ENCODE data around the gene COL18A1. TPM values are rescaled to one million over a fixed set of nuclear protein-coding genes. Genes with fewer than 3 reads are reported as not detected.

COL18A1 gene
- polyA plus RNA-seq, 3 donors: 0.80 to 4.1 (median 1.1) TPM

GRCh38 chr21:45534636-45535331 lies 129.8 kb downstream of the COL18A1 start:
- peaks cover 48 to 58% of the 10 kb centered on the region in 2 donors for H3K4me1 ChIP-seq (ENCODE audit: control insufficient read depth in 1 of 2, insufficient read depth in 2 of 2, low read length in 2 of 2)
- TF ChIP-seq CTCF (IDR thresholded peaks at IDR 0.05): no peak
- peaks cover 62% of the 10 kb centered on the region for H3K4me1 Mint-ChIP-seq
- H3K36me3 Mint-ChIP-seq: peaks cover 25 to 47% of the 10 kb centered on the region in 2 donors
- peak overlapping the region; percentile 63 to 88 for H3K4me3 Mint-ChIP-seq
- peaks cover 31 to 34% of the 10 kb centered on the region in 2 donors for H3K36me3 ChIP-seq (replicated peaks in 1 of 2; ENCODE audit: control insufficient read depth in 1 of 2, insufficient read depth in 2 of 2, low read length in 2 of 2)
- no peaks in the 10 kb centered on the region for H3K27me3 ChIP-seq (ENCODE audit: control insufficient read depth in 2 of 2, insufficient read depth in 2 of 2, low read length in 2 of 2)
- H2AFZ ChIP-seq (ENCODE audit: insufficient read depth, low read depth, low read length, poor library complexity, severe bottlenecking): no peak overlapping the region
- H3K79me2 ChIP-seq (ENCODE audit: insufficient read depth, low read length): peaks cover 74% of the 10 kb centered on the region
- H3K27ac ChIP-seq (ENCODE audit: low read depth in 1 of 2, low read length in 2 of 2): peak overlapping the region; percentile 94
- peaks cover 0 to 6% (median 0%) of the 10 kb centered on the region in 7 donors for H3K9me3 Mint-ChIP-seq
- peak overlapping the region; percentile 62 for H3K4me2 ChIP-seq (replicated peaks; ENCODE audit: extremely low read depth, low read length, poor library complexity, severe bottlenecking)
- intact Hi-C loops (cut with micrococcal nuclease): no loop called here
- H3K9me3 ChIP-seq (replicated peaks in 1 of 2; ENCODE audit: control insufficient read depth in 1 of 2, insufficient read depth in 1 of 2, low read length in 2 of 2): no peaks in the 10 kb centered on the region
- H3K4me3 ChIP-seq (replicated peaks in 1 of 3; ENCODE audit: low read depth in 2 of 3, low read length in 3 of 3): peak overlapping the region in 2 of 3 experiments; percentile 31 to 60
- H3K9ac ChIP-seq (ENCODE audit: insufficient read depth, low read length, poor library complexity, severe bottlenecking): peak overlapping the region; percentile 70
- H3K27me3 Mint-ChIP-seq (ENCODE audit: low read depth in 3 of 3): peaks cover 0 to 1% (median 0%) of the 10 kb centered on the region in 3 donors
- no peak for DNase-seq
- 68% methylated on average over 24 of the region's 28 CpGs for WGBS (ENCODE audit: insufficient coverage)
- H4K20me1 ChIP-seq (ENCODE audit: insufficient read depth, low read length): peaks cover 2% of the 10 kb centered on the region
- H3K27ac Mint-ChIP-seq: peak overlapping the region; percentile 93 to 96 (median 95)

GRCh38 chr21:45535341-45536081 lies 130.5 kb downstream of the COL18A1 start:
- no peaks in the 10 kb centered on the region for H3K27me3 ChIP-seq (ENCODE audit: control insufficient read depth in 2 of 2, insufficient read depth in 2 of 2, low read length in 2 of 2)
- H3K9ac ChIP-seq (ENCODE audit: insufficient read depth, low read length, poor library complexity, severe bottlenecking): peak overlapping the region; percentile 70
- H3K36me3 ChIP-seq (replicated peaks in 1 of 2; ENCODE audit: control insufficient read depth in 1 of 2, insufficient read depth in 2 of 2, low read length in 2 of 2): peaks cover 23 to 27% of the 10 kb centered on the region in 2 donors
- peaks cover 10% of the 10 kb centered on the region for H4K20me1 ChIP-seq (ENCODE audit: insufficient read depth, low read length)
- Mint-ChIP-seq H3K4me1 (peaks cover 69% of the 10 kb centered on the region), H3K4me3 (peak overlapping the region; percentile 63 to 88), H3K36me3 (peaks cover 25 to 50% of the 10 kb centered on the region in 2 donors), H3K27ac (peak overlapping the region; percentile 93 to 96 (median 95)), H3K27me3 (ENCODE audit: low read depth in 3 of 3) (peaks cover 0 to 4% (median 0%) of the 10 kb centered on the region in 3 donors), H3K9me3 (peaks cover 0 to 6% (median 0%) of the 10 kb centered on the region in 7 donors)
- peak overlapping the region; percentile 2 to 60 (median 31) for H3K4me3 ChIP-seq (replicated peaks in 1 of 3; ENCODE audit: low read depth in 2 of 3, low read length in 3 of 3)
- H3K4me1 ChIP-seq (ENCODE audit: control insufficient read depth in 1 of 2, insufficient read depth in 2 of 2, low read length in 2 of 2): peaks cover 52 to 65% of the 10 kb centered on the region in 2 donors
- no peak for TF ChIP-seq CTCF (IDR thresholded peaks at IDR 0.05)
- peak overlapping the region; percentile 33 for H2AFZ ChIP-seq (ENCODE audit: insufficient read depth, low read depth, low read length, poor library complexity, severe bottlenecking)
- H3K79me2 ChIP-seq (ENCODE audit: insufficient read depth, low read length): peaks cover 81% of the 10 kb centered on the region
- H3K27ac ChIP-seq (ENCODE audit: low read depth in 1 of 2, low read length in 2 of 2): peak overlapping the region; percentile 94
- WGBS (ENCODE audit: insufficient coverage): 8% methylated on average over 26 of the region's 34 CpGs
- H3K9me3 ChIP-seq (replicated peaks in 1 of 2; ENCODE audit: control insufficient read depth in 1 of 2, insufficient read depth in 1 of 2, low read length in 2 of 2): no peaks in the 10 kb centered on the region
- intact Hi-C loops (cut with micrococcal nuclease): no loop called here
- H3K4me2 ChIP-seq (replicated peaks; ENCODE audit: extremely low read depth, low read length, poor library complexity, severe bottlenecking): peak overlapping the region; percentile 62
- DNase-seq: peak; percentile 83 to 90 (median 86)

Measured in CD14-positive monocyte (primary cell).